ENCODE data around the gene CTNNAL1.
"Not testable (repeated sequence)": the region's sequence is repeated elsewhere in the genome, so short reads cannot be mapped to it uniquely, and the experiment has no call there.

CTNNAL1 gene

GRCh38 chr9:108933718-108934322, 79.5 kb downstream of the CTNNAL1 start, which contains the start of gene ELP1:
TSS of gene ELP1 (minus strand) at chr9:108934124. CDS start at chr9:108931146, 2,978 bp downstream.
- no peak for FAIRE-seq

GRCh38 chr9:108933231-108933717, 80.0 kb downstream of the CTNNAL1 start:
- DNase-seq (ENCODE audit: low spot score) (no peak), FAIRE-seq (no peak)

More at GRCh38 chr9:108933718-108934322, 79.5 kb downstream of the CTNNAL1 start, which contains the start of gene ELP1:
- peak; percentile 94 for DNase-seq (ENCODE audit: low spot score)

- FAIRE-seq = no peak
- no peak for DNase-seq (ENCODE audit: low spot score)
Observed at GRCh38 chr9:108928386-108928785, 84.9 kb downstream of the CTNNAL1 start.

GRCh38 chr9:108924466-108924865, 88.8 kb downstream of the CTNNAL1 start:
- FAIRE-seq = no peak
- no peak for DNase-seq (ENCODE audit: low spot score)

- no peak for DNase-seq (ENCODE audit: low spot score)
- no peak for FAIRE-seq
Observed at GRCh38 chr9:108921200-108921599, 92.1 kb downstream of the CTNNAL1 start.

GRCh38 chr9:108920401-108920800, 92.9 kb downstream of the CTNNAL1 start:
- not testable (repeated sequence) for FAIRE-seq; DNase-seq (ENCODE audit: low spot score)

GRCh38 chr9:108919517-108919916, 93.8 kb downstream of the CTNNAL1 start:
- no peak for FAIRE-seq
- no peak for DNase-seq (ENCODE audit: low spot score)

GRCh38 chr9:108913391-108913790, 99.9 kb downstream of the CTNNAL1 start:
- no peak for FAIRE-seq
- DNase-seq (ENCODE audit: low spot score) = no peak

GRCh38 chr9:108911820-108912219, 101.5 kb downstream of the CTNNAL1 start:
- FAIRE-seq (no peak), DNase-seq (ENCODE audit: low spot score) (no peak)

GRCh38 chr9:108910914-108911313, 102.4 kb downstream of the CTNNAL1 start:
- FAIRE-seq = no peak
- no peak for DNase-seq (ENCODE audit: low spot score)

GRCh38 chr9:108910402-108910801, 102.9 kb downstream of the CTNNAL1 start:
- no peak for FAIRE-seq
- no peak for DNase-seq (ENCODE audit: low spot score)

GRCh38 chr9:108905494-108905893, 107.8 kb downstream of the CTNNAL1 start:
- no peak for DNase-seq (ENCODE audit: low spot score)
- no peak for FAIRE-seq

- DNase-seq (ENCODE audit: low spot score) = no peak
- no peak for FAIRE-seq
Observed at GRCh38 chr9:108904161-108904560, 109.1 kb downstream of the CTNNAL1 start.

- FAIRE-seq = no peak
- DNase-seq (ENCODE audit: low spot score) = no peak
Observed at GRCh38 chr9:108903420-108904103, 109.7 kb downstream of the CTNNAL1 start.

- no peak for FAIRE-seq
- DNase-seq (ENCODE audit: low spot score) = no peak
Observed at GRCh38 chr9:108900176-108900575, 113.1 kb downstream of the CTNNAL1 start.

- FAIRE-seq; DNase-seq (ENCODE audit: low spot score): not testable (repeated sequence)
Observed at GRCh38 chr9:108899023-108899695, 114.1 kb downstream of the CTNNAL1 start.

- no peak for FAIRE-seq
- DNase-seq (ENCODE audit: low spot score) = no peak
Observed at GRCh38 chr9:108897324-108898096, 115.8 kb downstream of the CTNNAL1 start.

GRCh38 chr9:108894225-108894997, 118.9 kb downstream of the CTNNAL1 start:
- no peak for DNase-seq (ENCODE audit: low spot score)
- FAIRE-seq = no peak
